GOT3 (cell line): ENCODE data around the gene DNMT1.

Source experiments
- DNase-seq: peaks from one replicate; lab custom pipeline; 2025; ENCODE audit warnings: mixed read lengths; lab: John Stamatoyannopoulos, UW

The DNMT1 gene

GRCh38 chr19:10093295-10094186 lies 101.2 kb downstream of the DNMT1 start:
- DNase-seq, result no peak

- DNase-seq, result no peak
Observed at GRCh38 chr19:10092648-10093294, 102.0 kb downstream of the DNMT1 start.

DNA sequence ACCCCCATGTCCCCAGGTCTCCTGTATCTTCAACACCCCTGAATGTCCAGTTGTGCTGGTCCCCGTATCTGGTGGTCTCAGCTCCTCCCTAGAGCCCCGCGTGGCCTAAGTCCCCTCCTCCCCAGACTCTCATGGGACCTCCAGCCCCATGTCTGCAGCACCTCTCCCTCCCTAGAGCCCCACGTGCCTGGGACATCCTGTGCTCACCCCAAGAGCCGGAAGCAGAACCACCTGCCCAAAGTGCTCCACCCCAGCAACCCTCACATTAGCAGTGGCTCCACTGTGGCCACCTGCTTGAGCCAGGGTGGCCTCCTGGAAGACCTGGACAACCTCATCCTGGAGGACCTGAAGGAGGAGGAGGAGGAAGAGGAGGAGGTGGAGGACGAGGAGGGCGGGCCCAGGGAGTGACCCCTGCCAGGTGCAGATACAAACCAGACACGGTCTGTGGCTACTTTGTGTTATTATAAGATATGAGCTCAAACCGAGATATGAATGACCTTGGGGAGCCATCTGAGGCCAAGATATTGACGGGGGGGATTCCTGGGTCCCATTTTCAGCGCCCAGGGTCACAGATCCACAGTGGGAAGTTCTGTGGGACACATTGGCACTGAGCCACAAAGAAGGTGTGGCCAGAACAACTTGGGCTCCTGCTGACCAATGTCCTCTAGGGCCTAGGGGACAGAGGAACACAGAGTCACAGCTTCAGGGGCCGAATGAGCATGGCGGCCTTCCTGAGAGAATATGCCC lies 102.7 kb downstream of the DNMT1 start:
- DNase-seq, result no peak

DNA sequence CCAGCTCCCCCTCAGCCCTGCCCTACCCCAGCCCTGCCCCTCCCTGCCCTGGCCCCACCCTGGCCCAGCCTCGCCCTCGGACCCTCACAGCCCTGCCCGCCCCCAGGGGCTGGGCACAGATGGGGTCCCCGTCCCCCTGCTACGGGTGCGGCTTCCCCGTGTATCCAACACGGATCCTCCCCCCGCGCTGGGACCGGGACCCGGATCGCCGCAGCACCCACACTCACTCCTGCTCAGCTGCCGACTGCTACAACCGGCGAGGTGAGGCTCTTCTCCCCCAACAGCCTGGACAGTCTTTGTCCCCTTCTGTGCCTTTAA lies 103.4 kb downstream of the DNMT1 start:
- no peak for DNase-seq

GRCh38 chr19:10089801-10090375 lies 104.9 kb downstream of the DNMT1 start:
- no peak for DNase-seq

DNA sequence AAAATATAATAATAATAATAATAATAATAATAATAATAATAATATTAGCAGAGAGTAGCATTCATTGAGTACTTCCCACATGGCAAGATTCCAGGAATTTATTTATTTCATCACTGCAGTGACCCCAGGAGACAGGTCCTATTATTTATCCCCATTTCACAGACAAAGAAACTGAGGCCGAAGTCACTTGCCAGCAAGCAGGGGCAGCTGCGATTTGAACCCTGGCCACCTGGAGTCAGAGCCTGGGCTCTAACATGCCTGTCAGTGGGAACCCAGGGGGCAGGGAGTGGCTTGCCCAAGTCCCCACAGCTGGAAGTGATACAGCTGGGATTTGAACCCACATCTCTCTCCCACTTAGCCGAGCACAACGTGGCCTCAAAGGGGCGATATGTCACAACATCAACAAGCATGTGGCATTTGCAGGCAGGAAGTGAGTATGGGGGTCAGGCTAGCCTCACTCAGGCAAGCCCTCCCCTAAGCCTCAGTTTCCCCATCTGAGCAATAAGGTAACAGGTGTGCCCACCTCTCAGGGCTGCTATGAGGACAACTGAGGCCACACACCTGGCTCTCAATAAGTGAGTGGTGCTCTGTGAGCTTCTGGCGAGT lies 105.7 kb downstream of the DNMT1 start:
- no peak for DNase-seq

DNA sequence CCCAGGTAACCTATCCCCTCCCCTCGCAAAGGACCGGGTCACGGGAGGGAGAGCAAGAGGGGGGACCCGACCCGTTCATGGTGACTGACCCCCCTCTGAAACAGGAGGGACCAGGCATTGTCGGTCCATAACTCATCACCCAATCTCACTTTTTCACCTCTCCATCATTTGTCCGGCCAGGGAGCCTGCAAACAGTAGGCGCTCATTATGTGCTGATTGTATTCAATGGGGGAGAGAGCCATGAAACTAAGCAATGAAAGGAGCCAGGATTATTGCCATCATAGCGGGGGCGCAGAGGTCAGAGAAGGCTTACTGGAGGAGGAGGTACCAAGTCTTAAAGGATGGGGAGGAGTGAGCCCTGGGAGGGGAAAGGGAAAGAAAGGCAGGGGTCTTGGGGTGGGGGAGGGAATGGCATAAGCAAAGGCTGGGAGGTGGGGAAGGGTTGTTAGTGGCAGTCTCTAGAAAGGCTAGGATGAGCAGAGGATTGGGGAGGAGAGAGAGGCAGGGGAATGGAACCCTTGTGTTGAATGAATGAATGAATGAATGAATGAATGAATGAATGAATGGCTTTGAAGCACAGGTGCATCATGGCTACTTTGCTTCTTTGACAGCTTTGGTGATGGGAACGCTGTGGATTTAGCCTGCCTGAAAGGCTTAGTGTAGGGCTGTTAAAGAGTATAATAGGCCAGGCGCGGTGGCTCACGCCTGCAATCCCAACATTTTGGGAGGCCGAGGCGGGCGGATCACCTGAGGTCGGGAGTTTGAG lies 107.3 kb downstream of the DNMT1 start:
- no peak for DNase-seq

DNA sequence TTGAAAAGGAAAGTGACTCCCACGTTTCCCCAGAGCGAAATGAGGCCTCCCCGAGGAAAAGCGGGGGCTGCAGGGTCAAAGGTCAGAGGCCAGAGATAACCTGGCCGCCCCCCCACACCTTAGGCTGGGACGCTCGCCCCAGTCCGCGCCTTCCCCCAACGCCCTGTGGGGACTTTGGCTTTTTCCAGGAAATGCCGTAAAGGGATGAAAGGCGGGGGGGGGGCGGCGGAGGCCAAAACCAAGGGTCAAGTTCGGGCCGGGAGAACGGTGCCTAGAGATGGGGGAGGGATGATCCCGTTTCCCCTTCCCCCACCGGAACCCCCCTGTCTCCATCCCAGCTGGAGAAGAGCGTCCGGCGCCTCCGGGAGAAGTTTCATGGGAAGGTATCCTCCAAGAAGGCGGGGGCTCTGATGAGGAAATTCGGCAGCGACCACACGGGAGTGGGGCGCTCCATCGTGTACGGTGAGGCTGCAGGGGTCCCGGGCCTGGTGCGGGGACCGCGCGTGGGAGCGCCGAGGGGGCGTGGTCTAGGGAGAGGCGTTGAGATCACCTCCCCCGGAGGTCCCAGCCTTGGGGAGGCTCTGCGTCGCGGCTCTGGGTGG lies 108.1 kb downstream of the DNMT1 start:
- DNase-seq, result no peak

GRCh38 chr19:10085641-10086590 lies 108.8 kb downstream of the DNMT1 start, which contains the start of gene SHFL:
Gene SHFL (plus strand): TSS chr19:10086317. CDS start chr19:10086428, 111 bp downstream.
- no peak for DNase-seq

DNA sequence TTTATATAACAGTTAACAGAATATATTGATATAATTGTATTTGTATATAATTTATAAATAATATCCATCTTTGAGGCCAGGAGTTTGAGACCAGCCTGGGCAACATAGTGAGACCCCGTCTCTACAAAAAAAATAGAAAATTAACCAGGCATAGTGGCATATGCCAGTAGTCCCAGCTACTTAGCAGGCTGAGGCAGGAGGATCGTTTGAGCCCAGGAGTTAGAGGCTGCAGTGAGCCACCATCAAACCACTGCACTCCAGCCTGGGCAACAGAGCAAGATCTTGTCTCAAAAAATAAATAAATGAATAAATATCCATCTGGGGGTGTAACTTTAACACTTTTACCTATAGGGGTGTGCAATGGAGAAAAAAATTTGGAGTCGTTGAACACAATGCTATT lies 110.0 kb downstream of the DNMT1 start:
- no peak for DNase-seq

GRCh38 chr19:10083911-10084310 lies 110.8 kb downstream of the DNMT1 start:
- DNase-seq, result no peak
